HG03342 (cell line): Measurements from ENCODE around the gene ZKSCAN7.
"Not testable (repeated sequence)": the region's sequence is repeated elsewhere in the genome, so short reads cannot be mapped to it uniquely, and the experiment has no call there.

Experiments
- ATAC-seq: cut with Tn5 transposase; IDR thresholded peaks from one replicate; pipeline ENCODE4 v1.9.1; 2021; ENCODE audit warnings: mild to moderate bottlenecking, moderate library complexity; ENCODE audit not compliant: unreplicated experiment

ZKSCAN7 gene

GRCh38 chr3:44554626-44555592 lies at the start of gene ZKSCAN7:
Gene ZKSCAN7, plus strand, starts transcription at chr3:44555193. Its CDS starts 1,855 bp downstream, at chr3:44557048.
- peak; percentile 70 for ATAC-seq

GRCh38 chr3:44506556-44506955 lies 48.4 kb upstream of the ZKSCAN7 start:
- ATAC-seq = no peak

GRCh38 chr3:44506961-44507360 lies 48.0 kb upstream of the ZKSCAN7 start:
- no peak for ATAC-seq

- no peak for ATAC-seq
Observed at GRCh38 chr3:44509393-44509921, 45.5 kb upstream of the ZKSCAN7 start.

GRCh38 chr3:44510000-44510368 lies 45.0 kb upstream of the ZKSCAN7 start:
- ATAC-seq = peak; percentile 49

GRCh38 chr3:44511238-44511566 lies 43.8 kb upstream of the ZKSCAN7 start:
- ATAC-seq = no peak

- ATAC-seq = no peak
Observed at GRCh38 chr3:44513513-44513912, 41.5 kb upstream of the ZKSCAN7 start.

GRCh38 chr3:44516230-44516629 lies 38.8 kb upstream of the ZKSCAN7 start:
- no peak for ATAC-seq

- ATAC-seq = no peak
Observed at GRCh38 chr3:44518782-44519156, 36.2 kb upstream of the ZKSCAN7 start.

GRCh38 chr3:44521721-44522120 lies 33.3 kb upstream of the ZKSCAN7 start:
- ATAC-seq = no peak

- ATAC-seq = no peak
Observed at GRCh38 chr3:44522494-44522933, 32.5 kb upstream of the ZKSCAN7 start.

- no peak for ATAC-seq
Observed at GRCh38 chr3:44525060-44525459, 29.9 kb upstream of the ZKSCAN7 start.

- no peak for ATAC-seq
Observed at GRCh38 chr3:44529927-44530326, 25.1 kb upstream of the ZKSCAN7 start.

GRCh38 chr3:44530911-44531310 lies 24.1 kb upstream of the ZKSCAN7 start:
- no peak for ATAC-seq

- ATAC-seq = not testable (repeated sequence)
Observed at GRCh38 chr3:44534659-44535058, 20.3 kb upstream of the ZKSCAN7 start.

- ATAC-seq = no peak
Observed at GRCh38 chr3:44535364-44535763, 19.6 kb upstream of the ZKSCAN7 start.

- ATAC-seq = not testable (repeated sequence)
Observed at GRCh38 chr3:44544811-44545210, 10.2 kb upstream of the ZKSCAN7 start.

GRCh38 chr3:44555723-44556122 lies 730 bp downstream of the ZKSCAN7 start:
- ATAC-seq = peak; percentile 18

- no peak for ATAC-seq
Observed at GRCh38 chr3:44557074-44557473, 2.1 kb downstream of the ZKSCAN7 start.

- ATAC-seq = no peak
Observed at GRCh38 chr3:44561076-44561475, 6.1 kb downstream of the ZKSCAN7 start.

GRCh38 chr3:44562147-44562546 lies 7.2 kb downstream of the ZKSCAN7 start:
- ATAC-seq = no peak

GRCh38 chr3:44568561-44568960 lies 13.6 kb downstream of the ZKSCAN7 start:
- ATAC-seq = no peak
